ENCODE results near the gene NXPH3.
A peak's percentile ranks its signal among the peaks of the same experiment; 100 is the strongest.
"Not testable (repeated sequence)": the region's sequence is repeated elsewhere in the genome, so short reads cannot be mapped to it uniquely, and the experiment has no call there.

NXPH3 gene

GRCh38 chr17:49554694-49555494, 20.8 kb upstream of the NXPH3 start:
- DNase-seq (ENCODE audit: low read depth in 2 of 2) = no peak

GRCh38 chr17:49555495-49556222, 20.0 kb upstream of the NXPH3 start:
- no peak for DNase-seq (ENCODE audit: low read depth in 2 of 2)

GRCh38 chr17:49556223-49556943, 19.3 kb upstream of the NXPH3 start:
- DNase-seq (ENCODE audit: low read depth in 2 of 2) = peak; percentile 30 to 32

GRCh38 chr17:49557312-49558024, 18.2 kb upstream of the NXPH3 start:
- DNase-seq (ENCODE audit: low read depth in 2 of 2) = no peak

- DNase-seq (ENCODE audit: low read depth in 2 of 2) = no peak
Observed at GRCh38 chr17:49564638-49565037, 11.0 kb upstream of the NXPH3 start.

- DNase-seq (ENCODE audit: low read depth in 2 of 2) = no peak
Observed at GRCh38 chr17:49565948-49566491, 9.7 kb upstream of the NXPH3 start.

GRCh38 chr17:49566668-49567071, 9.0 kb upstream of the NXPH3 start:
- DNase-seq (ENCODE audit: low read depth in 2 of 2) = no peak

GRCh38 chr17:49567104-49567521, 8.6 kb upstream of the NXPH3 start:
- DNase-seq (ENCODE audit: low read depth in 2 of 2) = no peak

GRCh38 chr17:49567871-49568694, 7.6 kb upstream of the NXPH3 start:
- peak; percentile 36 to 39 for DNase-seq (ENCODE audit: low read depth in 2 of 2)

- DNase-seq (ENCODE audit: low read depth in 2 of 2) = not testable (repeated sequence)
Observed at GRCh38 chr17:49568695-49569047, 7.0 kb upstream of the NXPH3 start.

GRCh38 chr17:49570540-49571242, 5.0 kb upstream of the NXPH3 start:
- DNase-seq (ENCODE audit: low read depth in 2 of 2) = no peak

- DNase-seq (ENCODE audit: low read depth in 2 of 2) = no peak
Observed at GRCh38 chr17:49571283-49571682, 4.4 kb upstream of the NXPH3 start.

GRCh38 chr17:49571764-49572163, 3.9 kb upstream of the NXPH3 start:
- DNase-seq (ENCODE audit: low read depth in 2 of 2) = no peak

GRCh38 chr17:49572226-49572625, 3.4 kb upstream of the NXPH3 start:
- DNase-seq (ENCODE audit: low read depth in 2 of 2) = no peak

GRCh38 chr17:49572806-49573420, 2.8 kb upstream of the NXPH3 start:
- no peak for DNase-seq (ENCODE audit: low read depth in 2 of 2)

GRCh38 chr17:49573510-49574322, 2.0 kb upstream of the NXPH3 start:
- DNase-seq (ENCODE audit: low read depth in 2 of 2) = no peak

GRCh38 chr17:49574323-49574781, 1.3 kb upstream of the NXPH3 start:
- no peak for DNase-seq (ENCODE audit: low read depth in 2 of 2)

- no peak for DNase-seq (ENCODE audit: low read depth in 2 of 2)
Observed at GRCh38 chr17:49574945-49575678, 559 bp upstream of the NXPH3 start.

Data from fibroblast of skin of left quadriceps (primary cell).